ENCODE data around the gene CAMK2A. TPM values are rescaled to one million over a fixed set of nuclear protein-coding genes. Genes with fewer than 3 reads are reported as not detected.

Gene CAMK2A
- total RNA-seq, 4 donors from 2014 or later: 0.20 to 2.4 (median 1.3) TPM

GRCh38 chr5:150279330-150280020 lies 10.1 kb downstream of the CAMK2A start:
- H3K27me3 ChIP-seq: no peaks in the 10 kb centered on the region
- 72 to 73% methylated on average over 13 of the region's 13 CpGs for WGBS, 2 donors
- no peaks in the 10 kb centered on the region for H3K9me3 ChIP-seq
- H3K36me3 ChIP-seq: no peaks in the 10 kb centered on the region
- H3K27ac ChIP-seq: no peak overlapping the region
- TF ChIP-seq CTCF (IDR thresholded peaks at IDR 0.05): no peak
- TF ChIP-seq EP300 (IDR thresholded peaks at IDR 0.05): no peak
- TF ChIP-seq POLR2A (IDR thresholded peaks at IDR 0.05): no peak
- H3K4me1 ChIP-seq: no peaks in the 10 kb centered on the region
- no peak for DNase-seq (ENCODE audit: low spot score in 2 of 2)
- no peak overlapping the region for H3K4me3 ChIP-seq

GRCh38 chr5:150278916-150279315 lies 10.7 kb downstream of the CAMK2A start:
- TF ChIP-seq POLR2A (IDR thresholded peaks at IDR 0.05) (no peak), EP300 (IDR thresholded peaks at IDR 0.05) (no peak), CTCF (IDR thresholded peaks at IDR 0.05) (no peak)
- no peak overlapping the region for H3K4me3 ChIP-seq
- no peaks in the 10 kb centered on the region for H3K27me3 ChIP-seq
- no peaks in the 10 kb centered on the region for H3K36me3 ChIP-seq
- no peaks in the 10 kb centered on the region for H3K9me3 ChIP-seq
- H3K4me1 ChIP-seq: no peaks in the 10 kb centered on the region
- 82 to 83% methylated on average over 6 of the region's 6 CpGs for WGBS, 2 donors
- no peak overlapping the region for H3K27ac ChIP-seq
- DNase-seq (ENCODE audit: low spot score in 2 of 2): no peak

GRCh38 chr5:150278046-150278730 lies 11.4 kb downstream of the CAMK2A start:
- TF ChIP-seq POLR2A (IDR thresholded peaks at IDR 0.05) (no peak), CTCF (IDR thresholded peaks at IDR 0.05) (no peak), EP300 (IDR thresholded peaks at IDR 0.05) (no peak)
- H3K4me1 ChIP-seq: no peaks in the 10 kb centered on the region
- H3K9me3 ChIP-seq: no peaks in the 10 kb centered on the region
- H3K4me3 ChIP-seq: no peak overlapping the region
- no peaks in the 10 kb centered on the region for H3K27me3 ChIP-seq
- 61 to 64% methylated on average over 7 of the region's 7 CpGs for WGBS, 2 donors
- no peak for DNase-seq (ENCODE audit: low spot score in 2 of 2)
- H3K36me3 ChIP-seq: no peaks in the 10 kb centered on the region
- no peak overlapping the region for H3K27ac ChIP-seq

- H3K4me1 ChIP-seq: no peaks in the 10 kb centered on the region
- H3K36me3 ChIP-seq: no peaks in the 10 kb centered on the region
- 68 to 80% methylated on average over 4 of the region's 4 CpGs for WGBS, 2 donors
- no peaks in the 10 kb centered on the region for H3K27me3 ChIP-seq
- no peak overlapping the region for H3K27ac ChIP-seq
- TF ChIP-seq POLR2A (IDR thresholded peaks at IDR 0.05): no peak
- TF ChIP-seq CTCF (IDR thresholded peaks at IDR 0.05): no peak
- TF ChIP-seq EP300 (IDR thresholded peaks at IDR 0.05): no peak
- no peak overlapping the region for H3K4me3 ChIP-seq
- H3K9me3 ChIP-seq: no peaks in the 10 kb centered on the region
- DNase-seq (ENCODE audit: low spot score in 2 of 2): no peak
These were observed 12.5 kb downstream of the CAMK2A start for GRCh38 chr5:150277043-150277442.

- Histone ChIP-seq H3K27me3 (no peaks in the 10 kb centered on the region), H3K27ac (no peak overlapping the region), H3K36me3 (no peaks in the 10 kb centered on the region), H3K9me3 (no peaks in the 10 kb centered on the region), H3K4me3 (no peak overlapping the region), H3K4me1 (peaks cover 0 to 7% (median 0%) of the 10 kb centered on the region in 4 donors)
- 89 to 93% methylated on average over 4 of the region's 4 CpGs for WGBS, 2 donors
- no peak for TF ChIP-seq CTCF (IDR thresholded peaks at IDR 0.05)
- TF ChIP-seq POLR2A (IDR thresholded peaks at IDR 0.05): no peak
- TF ChIP-seq EP300 (IDR thresholded peaks at IDR 0.05): no peak
- DNase-seq (ENCODE audit: low spot score in 2 of 2): no peak
These were observed 14.8 kb downstream of the CAMK2A start for GRCh38 chr5:150274811-150275210.

Measured in tibial nerve (tissue), 4 donors.